ENCODE measurements around the gene CNTNAP5. TPM values are rescaled to one million over a fixed set of nuclear protein-coding genes. Genes with fewer than 3 reads are reported as not detected.

The CNTNAP5 gene
- total RNA-seq, 4 donors from 2014 or later = 0.20 to 1.4 (median 0.68) TPM; not detected in 1

- H3K9me3 ChIP-seq = no peaks in the 10 kb centered on the region
- no peak for DNase-seq
- intact Hi-C loops (cut with DNase I; ENCODE audit: low total_unique reads) = no loop called here
- H3K27ac ChIP-seq = no peak overlapping the region
- TF ChIP-seq CTCF (IDR thresholded peaks at IDR 0.05) (no peak), EP300 (IDR thresholded peaks at IDR 0.05; ENCODE audit: low read depth) (no peak), POLR2AphosphoS5 (IDR thresholded peaks at IDR 0.05) (no peak), POLR2A (IDR thresholded peaks at IDR 0.05) (no peak)
- H3K36me3 ChIP-seq = no peaks in the 10 kb centered on the region
- no peak overlapping the region for H3K4me3 ChIP-seq
- WGBS, 2 donors (ENCODE audit: low coverage in 1 of 2) = 53% methylated on average over 2 of the region's 2 CpGs; no CpG with 5 or more reads in 1 of the 2 donors
- no peaks in the 10 kb centered on the region for H3K27me3 ChIP-seq
- no peaks in the 10 kb centered on the region for H3K4me1 ChIP-seq
- in situ Hi-C loops (cut with MboI; ENCODE audit: low pct_ligation_motif_present in 1 of 4, low pct_unique_long_range_greater_than_20kb in 1 of 4, low sequenced_read_pairs in 3 of 4) = no loop called here
These were observed 579.9 kb downstream of the CNTNAP5 start for GRCh38 chr2:124604940-124605339.

GRCh38 chr2:124607679-124608078 lies 582.6 kb downstream of the CNTNAP5 start:
- Histone ChIP-seq H3K27me3 (no peaks in the 10 kb centered on the region), H3K36me3 (no peaks in the 10 kb centered on the region), H3K27ac (no peak overlapping the region), H3K4me3 (no peak overlapping the region), H3K9me3 (no peaks in the 10 kb centered on the region), H3K4me1 (no peaks in the 10 kb centered on the region)
- intact Hi-C loops (cut with DNase I; ENCODE audit: low total_unique reads) (no loop called here), in situ Hi-C loops (cut with MboI; ENCODE audit: low pct_ligation_motif_present in 1 of 4, low pct_unique_long_range_greater_than_20kb in 1 of 4, low sequenced_read_pairs in 3 of 4) (no loop called here)
- TF ChIP-seq POLR2AphosphoS5 (IDR thresholded peaks at IDR 0.05) (no peak), CTCF (IDR thresholded peaks at IDR 0.05) (no peak), EP300 (IDR thresholded peaks at IDR 0.05; ENCODE audit: low read depth) (no peak), POLR2A (IDR thresholded peaks at IDR 0.05) (no peak)
- 58 to 60% methylated on average over 1 to 2 of the region's 2 CpGs for WGBS, 2 donors (ENCODE audit: low coverage in 1 of 2)
- no peak for DNase-seq

GRCh38 chr2:124609667-124610066 lies 584.6 kb downstream of the CNTNAP5 start:
- no peak for DNase-seq
- Histone ChIP-seq H3K4me1 (no peaks in the 10 kb centered on the region), H3K27ac (no peak overlapping the region), H3K9me3 (no peaks in the 10 kb centered on the region), H3K4me3 (no peak overlapping the region), H3K36me3 (no peaks in the 10 kb centered on the region), H3K27me3 (no peaks in the 10 kb centered on the region)
- intact Hi-C loops (cut with DNase I; ENCODE audit: low total_unique reads) (no loop called here), in situ Hi-C loops (cut with MboI; ENCODE audit: low pct_ligation_motif_present in 1 of 4, low pct_unique_long_range_greater_than_20kb in 1 of 4, low sequenced_read_pairs in 3 of 4) (no loop called here)
- TF ChIP-seq POLR2A (IDR thresholded peaks at IDR 0.05) = no peak
- TF ChIP-seq EP300 (IDR thresholded peaks at IDR 0.05; ENCODE audit: low read depth) = no peak
- no peak for TF ChIP-seq POLR2AphosphoS5 (IDR thresholded peaks at IDR 0.05)
- no peak for TF ChIP-seq CTCF (IDR thresholded peaks at IDR 0.05)
- 71 to 87% methylated on average over 1 to 6 of the region's 6 CpGs for WGBS, 2 donors (ENCODE audit: low coverage in 1 of 2)

GRCh38 chr2:124610141-124610540 lies 585.1 kb downstream of the CNTNAP5 start:
- in situ Hi-C loops (cut with MboI; ENCODE audit: low pct_ligation_motif_present in 1 of 4, low pct_unique_long_range_greater_than_20kb in 1 of 4, low sequenced_read_pairs in 3 of 4) (no loop called here), intact Hi-C loops (cut with DNase I; ENCODE audit: low total_unique reads) (no loop called here)
- H3K36me3 ChIP-seq = no peaks in the 10 kb centered on the region
- no peak overlapping the region for H3K4me3 ChIP-seq
- no peak for DNase-seq
- H3K27ac ChIP-seq = no peak overlapping the region
- H3K9me3 ChIP-seq = no peaks in the 10 kb centered on the region
- TF ChIP-seq POLR2AphosphoS5 (IDR thresholded peaks at IDR 0.05) (no peak), POLR2A (IDR thresholded peaks at IDR 0.05) (no peak), CTCF (IDR thresholded peaks at IDR 0.05) (no peak), EP300 (IDR thresholded peaks at IDR 0.05; ENCODE audit: low read depth) (no peak)
- H3K4me1 ChIP-seq = no peaks in the 10 kb centered on the region
- no peaks in the 10 kb centered on the region for H3K27me3 ChIP-seq
